ENCODE measurements around the gene FBXW5. TPM values are rescaled to one million over a fixed set of nuclear protein-coding genes. Genes with fewer than 3 reads are reported as not detected.

Gene FBXW5
- total RNA-seq = 100 to 1,000 TPM; 118 to 169 (median 138) TPM
- 100 to 1,000 TPM; 177 to 215 TPM for polyA plus RNA-seq
- long read RNA-seq, donor 1, transcript FBXW5-201 (9 exons, 2,274 nt) = major isoform, 445 of 832 reads
- long read RNA-seq, donor 1, partial matches to known transcripts = 205 of 832 reads
- long read RNA-seq, donor 1, other reads (novel, unspliced or antisense) = 179 of 832 reads
- long read RNA-seq, donor 2, transcript FBXW5-201 (9 exons, 2,274 nt) = major isoform, 418 of 864 reads
- long read RNA-seq, donor 2, partial matches to known transcripts = 209 of 864 reads
- long read RNA-seq, donor 2, other reads (novel, unspliced or antisense) = 231 of 864 reads
- long read RNA-seq, donor 3, transcript FBXW5-201 (9 exons, 2,274 nt) = major isoform, 561 of 1,119 reads
- long read RNA-seq, donor 3, transcript FBXW5-206 (8 exons, 2,392 nt) = minor isoform, 5 of 1,119 reads
- long read RNA-seq, donor 3, partial matches to known transcripts = 314 of 1,119 reads
- long read RNA-seq, donor 3, other reads (novel, unspliced or antisense) = 235 of 1,119 reads

DNA sequence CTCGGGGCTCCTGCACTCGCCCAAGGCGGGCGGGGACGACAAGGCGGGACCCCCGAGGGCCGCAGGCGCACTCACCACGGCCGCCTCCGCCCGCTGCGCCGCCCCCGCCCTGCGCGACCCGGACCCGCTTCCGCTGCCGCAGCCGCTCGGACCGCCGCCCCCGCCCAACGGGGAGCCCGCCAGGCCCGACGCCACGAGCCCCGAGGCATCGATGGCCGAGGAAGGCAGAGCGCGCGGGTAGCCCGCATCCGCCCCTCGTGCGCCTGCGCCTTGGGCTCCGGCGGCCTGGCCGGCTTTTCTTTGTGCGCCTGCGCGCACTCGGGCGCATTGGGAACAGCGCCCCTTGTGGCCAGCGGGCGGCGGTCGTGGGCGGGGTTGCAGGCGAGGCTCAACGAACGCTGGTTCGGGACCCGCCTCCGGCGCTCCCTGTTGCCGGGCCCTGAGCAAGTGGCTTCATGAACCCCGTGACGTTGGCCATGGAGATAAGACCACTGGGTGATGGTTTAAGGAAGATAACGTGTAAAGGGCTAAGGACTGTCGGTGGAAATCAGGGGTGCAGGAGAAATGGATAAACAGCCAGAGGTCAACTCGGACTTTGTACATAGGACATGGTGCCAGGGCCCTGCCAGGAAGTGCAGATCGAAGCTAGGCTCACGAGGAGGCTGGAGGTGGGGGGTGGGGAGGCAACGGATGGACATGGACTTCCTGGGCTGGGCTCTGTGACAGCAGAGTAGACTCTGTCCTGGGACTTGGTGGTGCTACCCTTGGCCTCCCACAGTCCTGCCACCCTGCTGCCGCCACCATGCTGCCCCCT, at the start of gene FBXW5, which contains the start of gene C8G:
Gene FBXW5 (minus strand): TSS at position 220 of the 814 bp plus-strand sequence. CDS start 655 bp downstream, outside the sequence.
Gene C8G (plus strand): TSS at position 725 of the 814 bp plus-strand sequence. CDS start 78 bp downstream, at position 803.
- intact Hi-C loops (cut with DNase I) = loop anchor here (1.0 to 5.0 kb wide), 18 partner anchors 38 to 157 kb away; partner anchors contain the start of genes PHPT1 (in 5 of the 10), PAXX (in 4 of the 10), TMEM141 (in 4 of the 10) and AJM1 (in 2 of the 10)
- peaks cover 24 to 74% (median 41%) of the 10 kb centered on the region in 9 donors for H3K4me1 ChIP-seq
- H3K36me3 ChIP-seq = peaks cover 10 to 37% (median 28%) of the 10 kb centered on the region in 9 donors
- ATAC-seq (peak; percentile 45 to 88 (median 67)), DNase-seq (peak; percentile 95 to 98)
- H3K27ac ChIP-seq = peak within 1 kb of the TSS; percentile 94 to 99 (median 98)
- no peaks in the 10 kb centered on the region for H3K9me3 ChIP-seq
- no peaks in the 10 kb centered on the region for H3K27me3 ChIP-seq
- WGBS, 2 donors = 4 to 7% methylated on average over 56 to 74 of the region's 74 CpGs
- H3K4me3 ChIP-seq = peak within 1 kb of the TSS; percentile 66 to 99 (median 92)
- peak; percentile 94 to 100 (median 98) for TF ChIP-seq CTCF (IDR thresholded peaks at IDR 0.05)

- no peak for TF ChIP-seq CTCF (IDR thresholded peaks at IDR 0.05)
- peaks cover 0 to 13% (median 0%) of the 10 kb centered on the region in 9 donors for H3K36me3 ChIP-seq
- ATAC-seq = no peak
- peaks cover 0 to 8% (median 0%) of the 10 kb centered on the region in 11 donors for H3K9me3 ChIP-seq
- H3K4me3 ChIP-seq = peak overlapping the region; percentile 67 to 98 (median 90)
- intact Hi-C loops (cut with DNase I) = loop anchor here in 4 of 10 donors (5.0 kb wide), 1 partner anchor 46 kb away; the partner anchor contains the start of gene C8G (in 4 of the 4)
- peaks cover 8 to 62% (median 48%) of the 10 kb centered on the region in 9 donors for H3K4me1 ChIP-seq
- H3K27ac ChIP-seq = peak overlapping the region in 9 of 10 donors; percentile 79 to 94 (median 88)
- WGBS, 2 donors = 50 to 51% methylated on average over 18 of the region's 18 CpGs
- peaks cover 0 to 41% (median 17%) of the 10 kb centered on the region in 7 donors for H3K27me3 ChIP-seq
- no peak for DNase-seq
Measured at GRCh38 chr9:136992819-136993369, 48.4 kb upstream of the FBXW5 start.

DNA sequence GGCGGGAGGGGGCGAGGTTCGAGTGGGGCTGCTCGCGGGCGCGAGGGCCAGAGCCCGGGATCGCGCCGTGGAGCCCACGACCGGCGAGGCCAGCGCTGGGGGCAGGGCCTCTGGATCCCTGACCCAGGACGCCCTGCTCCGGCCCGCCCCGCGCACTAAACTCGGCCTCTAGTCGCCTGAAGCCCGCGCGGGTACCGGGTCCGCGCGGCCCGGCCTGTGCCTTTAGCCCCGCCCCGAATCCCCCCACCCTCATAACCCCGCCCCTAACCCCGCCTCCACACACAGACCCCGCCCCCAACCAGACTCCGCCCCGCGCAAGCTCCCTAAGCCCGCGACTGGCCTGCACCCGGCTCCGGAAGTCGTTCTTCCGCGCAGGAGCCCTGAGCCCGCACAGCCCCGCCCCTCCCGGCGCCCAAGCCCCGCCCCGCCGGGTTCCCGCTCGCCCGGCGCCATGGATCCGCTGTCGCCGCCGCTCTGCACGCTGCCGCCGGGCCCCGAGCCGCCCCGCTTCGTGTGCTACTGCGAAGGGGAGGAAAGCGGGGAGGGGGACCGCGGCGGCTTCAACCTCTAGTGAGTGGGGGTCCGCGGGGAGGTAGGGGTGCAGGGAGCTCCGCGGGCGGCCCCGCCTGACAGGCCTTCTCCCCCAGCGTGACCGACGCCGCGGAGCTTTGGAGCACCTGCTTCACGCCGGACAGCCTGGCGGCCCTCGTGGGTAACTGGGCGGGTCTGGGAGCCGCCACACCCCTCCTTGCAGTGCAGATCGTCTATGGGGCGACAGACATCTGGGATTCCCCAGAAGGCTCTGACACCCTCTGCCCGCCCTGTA, 47.7 kb upstream of the FBXW5 start, which contains the start of gene PAXX:
Gene PAXX (plus strand): TSS at position 430 of the 826 bp plus-strand sequence. CDS start 22 bp downstream, at position 452.
- peak; percentile 92 to 96 (median 94) for ATAC-seq
- H3K4me3 ChIP-seq = peak within 1 kb of the TSS; percentile 67 to 98 (median 90)
- no peak for TF ChIP-seq CTCF (IDR thresholded peaks at IDR 0.05)
- DNase-seq = peak; percentile 92 to 95
- H3K36me3 ChIP-seq = peaks cover 0 to 13% (median 0%) of the 10 kb centered on the region in 9 donors
- H3K9me3 ChIP-seq = peaks cover 0 to 8% (median 0%) of the 10 kb centered on the region in 11 donors
- H3K4me1 ChIP-seq = peaks cover 8 to 55% (median 42%) of the 10 kb centered on the region in 9 donors
- H3K27ac ChIP-seq = peak within 1 kb of the TSS in 9 of 10 donors; percentile 80 to 94 (median 90)
- intact Hi-C loops (cut with DNase I) = loop anchor here in 4 of 10 donors (5.0 kb wide), 1 partner anchor 45 kb away; the partner anchor contains the start of gene C8G (in 4 of the 4)
- WGBS, 2 donors = 1 to 2% methylated on average over 84 to 92 of the region's 92 CpGs
- H3K27me3 ChIP-seq = peaks cover 0 to 36% (median 17%) of the 10 kb centered on the region in 7 donors
